ENCODE measurements around the gene KCNH8.

The KCNH8 gene

DNA sequence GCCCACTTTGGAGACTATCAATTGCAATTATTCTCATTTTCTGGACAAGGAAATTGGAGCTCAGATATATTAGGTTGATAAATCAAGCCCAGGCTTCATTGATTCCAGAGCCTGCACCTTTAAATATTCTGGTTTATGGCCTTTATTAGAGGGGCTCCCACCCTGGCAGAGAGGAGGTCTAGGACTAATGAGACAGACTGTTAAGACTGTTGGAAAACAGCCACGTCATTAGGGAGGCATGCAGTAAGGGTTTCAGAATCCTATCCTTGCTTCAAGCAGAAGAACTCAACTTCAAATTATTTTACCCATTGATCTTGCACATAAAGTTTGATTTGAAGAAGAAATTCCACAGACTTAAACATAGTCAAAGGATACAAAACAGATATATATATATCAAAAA is 33.8 kb upstream of the KCNH8 start:
- no peak overlapping the region for H3K18ac ChIP-seq (ENCODE audit: low read length)
- no peak overlapping the region for H4K91ac ChIP-seq (ENCODE audit: low read depth, low read length, poor library complexity)
- no peak overlapping the region for H3K9ac ChIP-seq (ENCODE audit: low read depth, low read length, poor library complexity)
- no peak overlapping the region for H2BK15ac ChIP-seq (ENCODE audit: low read length)
- no peak overlapping the region for H3K4me2 ChIP-seq (ENCODE audit: insufficient read depth, low read length, poor library complexity, severe bottlenecking)
- no peak overlapping the region for H3K4me3 ChIP-seq (ENCODE audit: low read length in 2 of 2)
- H3K27me3 ChIP-seq (ENCODE audit: control insufficient read depth in 3 of 3, insufficient read depth in 3 of 3, low read depth in 1 of 3, low read length in 3 of 3), result no peaks in the 10 kb centered on the region
- H2BK5ac ChIP-seq (ENCODE audit: low read length), result no peak overlapping the region
- no peak overlapping the region for H2BK12ac ChIP-seq (ENCODE audit: low read length)
- WGBS, 2 donors (ENCODE audit: extremely low coverage in 2 of 2, insufficient read length in 2 of 2, insufficient replicate concordance in 1 of 2), result no CpG with 5 or more reads among the region's 1 CpG
- H2AFZ ChIP-seq (ENCODE audit: low read length), result no peak overlapping the region
- no peak overlapping the region for H3K27ac ChIP-seq (replicated peaks; ENCODE audit: low read length)
- H2AK5ac ChIP-seq (ENCODE audit: low read depth, low read length), result no peak overlapping the region
- no peak for DNase-seq (ENCODE audit: low spot score)
- H2BK120ac ChIP-seq (ENCODE audit: low read depth, low read length), result no peak overlapping the region
- H4K8ac ChIP-seq (ENCODE audit: low read depth, low read length), result no peak overlapping the region
- no peak overlapping the region for H3K4ac ChIP-seq (ENCODE audit: low read length)
- no peak overlapping the region for H3K14ac ChIP-seq (ENCODE audit: low read length)
- H3K79me1 ChIP-seq (ENCODE audit: low read depth, low read length), result no peaks in the 10 kb centered on the region
- H3K4me1 ChIP-seq (ENCODE audit: control insufficient read depth in 2 of 2, insufficient read depth in 1 of 2, low read depth in 1 of 2, low read length in 2 of 2), result no peaks in the 10 kb centered on the region
- H3K36me3 ChIP-seq (replicated peaks in 1 of 2; ENCODE audit: control insufficient read depth in 2 of 2, insufficient read depth in 2 of 2, low read length in 2 of 2), result no peaks in the 10 kb centered on the region
- H3K23ac ChIP-seq (ENCODE audit: low read depth, low read length, poor library complexity), result no peak overlapping the region
- H3K9me3 ChIP-seq (replicated peaks in 1 of 2; ENCODE audit: control insufficient read depth in 2 of 2, insufficient read depth in 1 of 2, low read depth in 1 of 2, low read length in 2 of 2), result no peaks in the 10 kb centered on the region

- H2BK120ac ChIP-seq (ENCODE audit: low read depth, low read length), result no peak overlapping the region
- no peaks in the 10 kb centered on the region for H3K36me3 ChIP-seq (replicated peaks in 1 of 2; ENCODE audit: control insufficient read depth in 2 of 2, insufficient read depth in 2 of 2, low read length in 2 of 2)
- H3K27ac ChIP-seq (replicated peaks; ENCODE audit: low read length), result no peak overlapping the region
- no peak overlapping the region for H2AFZ ChIP-seq (ENCODE audit: low read length)
- DNase-seq (ENCODE audit: low spot score), result no peak
- H3K14ac ChIP-seq (ENCODE audit: low read length), result no peak overlapping the region
- H3K27me3 ChIP-seq (ENCODE audit: control insufficient read depth in 3 of 3, insufficient read depth in 3 of 3, low read depth in 1 of 3, low read length in 3 of 3), result no peaks in the 10 kb centered on the region
- no peak overlapping the region for H4K91ac ChIP-seq (ENCODE audit: low read depth, low read length, poor library complexity)
- H3K9me3 ChIP-seq (replicated peaks in 1 of 2; ENCODE audit: control insufficient read depth in 2 of 2, insufficient read depth in 1 of 2, low read depth in 1 of 2, low read length in 2 of 2), result no peaks in the 10 kb centered on the region
- H3K4ac ChIP-seq (ENCODE audit: low read length), result no peak overlapping the region
- H3K18ac ChIP-seq (ENCODE audit: low read length), result no peak overlapping the region
- no peak overlapping the region for H2AK5ac ChIP-seq (ENCODE audit: low read depth, low read length)
- no peak overlapping the region for H3K4me3 ChIP-seq (ENCODE audit: low read length in 2 of 2)
- no peak overlapping the region for H2BK5ac ChIP-seq (ENCODE audit: low read length)
- H3K23ac ChIP-seq (ENCODE audit: low read depth, low read length, poor library complexity), result no peak overlapping the region
- H3K4me1 ChIP-seq (ENCODE audit: control insufficient read depth in 2 of 2, insufficient read depth in 1 of 2, low read depth in 1 of 2, low read length in 2 of 2), result no peaks in the 10 kb centered on the region
- WGBS, 2 donors (ENCODE audit: extremely low coverage in 2 of 2, insufficient read length in 2 of 2, insufficient replicate concordance in 1 of 2), result no CpG with 5 or more reads among the region's 2 CpGs
- no peak overlapping the region for H2BK15ac ChIP-seq (ENCODE audit: low read length)
- no peak overlapping the region for H2BK12ac ChIP-seq (ENCODE audit: low read length)
- H4K8ac ChIP-seq (ENCODE audit: low read depth, low read length), result no peak overlapping the region
- H3K4me2 ChIP-seq (ENCODE audit: insufficient read depth, low read length, poor library complexity, severe bottlenecking), result no peak overlapping the region
- no peak overlapping the region for H3K9ac ChIP-seq (ENCODE audit: low read depth, low read length, poor library complexity)
- no peaks in the 10 kb centered on the region for H3K79me1 ChIP-seq (ENCODE audit: low read depth, low read length)
These were observed 32.1 kb upstream of the KCNH8 start for GRCh38 chr3:19116239-19116638.

DNA sequence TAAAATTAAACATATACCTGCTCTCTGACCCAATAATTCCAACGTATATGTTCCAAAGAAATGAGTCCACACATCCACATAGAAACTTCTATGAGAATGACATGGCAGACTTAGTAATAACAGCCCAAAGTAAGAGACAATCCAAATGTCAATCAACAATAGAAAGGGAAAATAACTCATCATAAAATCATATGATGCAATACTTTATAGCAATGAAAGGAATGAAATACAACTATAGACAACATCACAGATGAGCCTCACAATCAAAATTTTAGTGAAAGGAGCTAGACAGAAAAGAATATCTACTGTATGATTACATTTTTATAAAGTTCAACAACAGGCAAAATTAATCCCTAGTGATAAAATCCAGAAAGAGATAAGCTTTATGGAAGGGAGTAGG is 23.6 kb upstream of the KCNH8 start:
- no peak overlapping the region for H2AK5ac ChIP-seq (ENCODE audit: low read depth, low read length)
- H3K23ac ChIP-seq (ENCODE audit: low read depth, low read length, poor library complexity), result no peak overlapping the region
- no peak overlapping the region for H3K4me3 ChIP-seq (ENCODE audit: low read length in 2 of 2)
- no peak overlapping the region for H4K8ac ChIP-seq (ENCODE audit: low read depth, low read length)
- no peaks in the 10 kb centered on the region for H3K27me3 ChIP-seq (ENCODE audit: control insufficient read depth in 3 of 3, insufficient read depth in 3 of 3, low read depth in 1 of 3, low read length in 3 of 3)
- WGBS, 2 donors (ENCODE audit: extremely low coverage in 2 of 2, insufficient read length in 2 of 2, insufficient replicate concordance in 1 of 2), result no CpG with 5 or more reads among the region's 1 CpG
- H3K4me2 ChIP-seq (ENCODE audit: insufficient read depth, low read length, poor library complexity, severe bottlenecking), result no peak overlapping the region
- no peaks in the 10 kb centered on the region for H3K4me1 ChIP-seq (ENCODE audit: control insufficient read depth in 2 of 2, insufficient read depth in 1 of 2, low read depth in 1 of 2, low read length in 2 of 2)
- H2BK120ac ChIP-seq (ENCODE audit: low read depth, low read length), result no peak overlapping the region
- no peaks in the 10 kb centered on the region for H3K36me3 ChIP-seq (replicated peaks in 1 of 2; ENCODE audit: control insufficient read depth in 2 of 2, insufficient read depth in 2 of 2, low read length in 2 of 2)
- no peak overlapping the region for H3K4ac ChIP-seq (ENCODE audit: low read length)
- no peak overlapping the region for H2AFZ ChIP-seq (ENCODE audit: low read length)
- no peak overlapping the region for H3K18ac ChIP-seq (ENCODE audit: low read length)
- H3K79me1 ChIP-seq (ENCODE audit: low read depth, low read length), result no peaks in the 10 kb centered on the region
- H2BK5ac ChIP-seq (ENCODE audit: low read length), result no peak overlapping the region
- H3K14ac ChIP-seq (ENCODE audit: low read length), result no peak overlapping the region
- no peak overlapping the region for H2BK12ac ChIP-seq (ENCODE audit: low read length)
- no peak for DNase-seq (ENCODE audit: low spot score)
- no peak overlapping the region for H2BK15ac ChIP-seq (ENCODE audit: low read length)
- no peak overlapping the region for H3K27ac ChIP-seq (replicated peaks; ENCODE audit: low read length)
- no peaks in the 10 kb centered on the region for H3K9me3 ChIP-seq (replicated peaks in 1 of 2; ENCODE audit: control insufficient read depth in 2 of 2, insufficient read depth in 1 of 2, low read depth in 1 of 2, low read length in 2 of 2)
- no peak overlapping the region for H4K91ac ChIP-seq (ENCODE audit: low read depth, low read length, poor library complexity)
- H3K9ac ChIP-seq (ENCODE audit: low read depth, low read length, poor library complexity), result no peak overlapping the region

DNA sequence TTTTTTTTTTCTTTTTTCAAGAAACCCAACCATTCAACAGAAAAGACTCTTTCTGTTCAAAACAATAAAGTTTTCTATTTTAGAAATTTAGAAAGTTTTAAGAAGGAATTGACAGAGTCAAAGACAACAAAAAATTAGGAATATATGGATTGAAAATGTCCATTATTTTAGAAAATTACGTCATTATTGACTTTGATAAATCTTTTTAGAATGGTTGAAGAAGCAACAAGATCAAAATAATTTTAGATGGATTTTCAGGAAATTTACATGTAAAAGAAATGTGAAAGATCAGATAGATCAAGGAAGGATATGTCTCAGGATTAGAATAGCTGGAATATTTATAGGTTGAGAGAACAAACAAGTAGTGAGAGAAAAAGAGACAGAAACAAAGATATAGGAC is 8.4 kb upstream of the KCNH8 start:
- Histone ChIP-seq H2BK5ac (ENCODE audit: low read length) (no peak overlapping the region), H3K18ac (ENCODE audit: low read length) (no peak overlapping the region), H3K27me3 (ENCODE audit: control insufficient read depth in 3 of 3, insufficient read depth in 3 of 3, low read depth in 1 of 3, low read length in 3 of 3) (no peaks in the 10 kb centered on the region), H3K4me3 (ENCODE audit: low read length in 2 of 2) (no peak overlapping the region), H2BK15ac (ENCODE audit: low read length) (no peak overlapping the region), H3K27ac (replicated peaks; ENCODE audit: low read length) (no peak overlapping the region), H3K4me1 (ENCODE audit: control insufficient read depth in 2 of 2, insufficient read depth in 1 of 2, low read depth in 1 of 2, low read length in 2 of 2) (no peaks in the 10 kb centered on the region), H4K8ac (ENCODE audit: low read depth, low read length) (no peak overlapping the region), H3K14ac (ENCODE audit: low read length) (no peak overlapping the region), H3K9me3 (replicated peaks in 1 of 2; ENCODE audit: control insufficient read depth in 2 of 2, insufficient read depth in 1 of 2, low read depth in 1 of 2, low read length in 2 of 2) (no peaks in the 10 kb centered on the region), H2AK5ac (ENCODE audit: low read depth, low read length) (no peak overlapping the region), H3K4ac (ENCODE audit: low read length) (no peak overlapping the region), H4K91ac (ENCODE audit: low read depth, low read length, poor library complexity) (no peak overlapping the region), H3K79me1 (ENCODE audit: low read depth, low read length) (no peaks in the 10 kb centered on the region), H3K23ac (ENCODE audit: low read depth, low read length, poor library complexity) (no peak overlapping the region), H2BK12ac (ENCODE audit: low read length) (no peak overlapping the region), H2AFZ (ENCODE audit: low read length) (no peak overlapping the region), H3K36me3 (replicated peaks in 1 of 2; ENCODE audit: control insufficient read depth in 2 of 2, insufficient read depth in 2 of 2, low read length in 2 of 2) (no peaks in the 10 kb centered on the region), H2BK120ac (ENCODE audit: low read depth, low read length) (no peak overlapping the region), H3K9ac (ENCODE audit: low read depth, low read length, poor library complexity) (no peak overlapping the region), H3K4me2 (ENCODE audit: insufficient read depth, low read length, poor library complexity, severe bottlenecking) (no peak overlapping the region)
- WGBS, 2 donors (ENCODE audit: extremely low coverage in 2 of 2, insufficient read length in 2 of 2, insufficient replicate concordance in 1 of 2), result no CpG with 5 or more reads among the region's 1 CpG
- DNase-seq (ENCODE audit: low spot score), result no peak
